ENCODE results near the gene PIAS3. TPM values are rescaled to one million over a fixed set of nuclear protein-coding genes. Genes with fewer than 3 reads are reported as not detected.
"Not testable (repeated sequence)": the region's sequence is repeated elsewhere in the genome, so short reads cannot be mapped to it uniquely, and the experiment has no call there.

PIAS3 gene
- total RNA-seq, 1 donor from 2014 or later, result 44.4 TPM

GRCh38 chr1:145837656-145838055, 21.2 kb downstream of the PIAS3 start:
- peaks cover 88 to 97% of the 10 kb centered on the region in 2 donors for H3K36me3 ChIP-seq

GRCh38 chr1:145830810-145831209, 28.1 kb downstream of the PIAS3 start:
- H3K27ac ChIP-seq; H3K4me1 ChIP-seq; H3K27me3 ChIP-seq; H3K9me3 ChIP-seq; intact Hi-C loops (cut with DNase I); DNase-seq (ENCODE audit: low spot score in 2 of 2); H3K4me3 ChIP-seq: not testable (repeated sequence)
- H3K36me3 ChIP-seq, result peaks cover 91 to 97% of the 10 kb centered on the region in 2 donors

More at GRCh38 chr1:145837656-145838055, 21.2 kb downstream of the PIAS3 start:
- Histone ChIP-seq H3K4me3 (no peak overlapping the region), H3K27ac (no peak overlapping the region), H3K27me3 (no peaks in the 10 kb centered on the region), H3K9me3 (no peaks in the 10 kb centered on the region), H3K4me1 (no peaks in the 10 kb centered on the region)
- no peak for DNase-seq (ENCODE audit: low spot score in 2 of 2)
- intact Hi-C loops (cut with DNase I), result no loop called here
- no peak for TF ChIP-seq CTCF (IDR thresholded peaks at IDR 0.05)

GRCh38 chr1:145828367-145829026, 30.4 kb downstream of the PIAS3 start:
- Histone ChIP-seq H3K4me3 (no peak overlapping the region), H3K27ac (no peak overlapping the region), H3K36me3 (peaks cover 69 to 76% of the 10 kb centered on the region in 2 donors), H3K9me3 (no peaks in the 10 kb centered on the region), H3K27me3 (no peaks in the 10 kb centered on the region), H3K4me1 (peaks cover 0 to 14% of the 10 kb centered on the region in 2 donors)
- TF ChIP-seq CTCF (IDR thresholded peaks at IDR 0.05), result no peak
- DNase-seq (ENCODE audit: low spot score in 2 of 2), result no peak
- intact Hi-C loops (cut with DNase I), result no loop called here

- Histone ChIP-seq H3K27me3 (no peaks in the 10 kb centered on the region), H3K27ac (no peak overlapping the region), H3K4me1 (peaks cover 0 to 14% of the 10 kb centered on the region in 2 donors), H3K9me3 (no peaks in the 10 kb centered on the region), H3K36me3 (peaks cover 64 to 70% of the 10 kb centered on the region in 2 donors), H3K4me3 (no peak overlapping the region)
- no peak for DNase-seq (ENCODE audit: low spot score in 2 of 2)
- intact Hi-C loops (cut with DNase I), result no loop called here
- no peak for TF ChIP-seq CTCF (IDR thresholded peaks at IDR 0.05)
Observed at GRCh38 chr1:145827966-145828365, 30.9 kb downstream of the PIAS3 start.

- no peak for TF ChIP-seq CTCF (IDR thresholded peaks at IDR 0.05)
- Histone ChIP-seq H3K4me1 (peaks cover 0 to 17% of the 10 kb centered on the region in 2 donors), H3K9me3 (no peaks in the 10 kb centered on the region), H3K36me3 (peaks cover 46 to 51% of the 10 kb centered on the region in 2 donors), H3K27ac (no peak overlapping the region), H3K27me3 (no peaks in the 10 kb centered on the region), H3K4me3 (no peak overlapping the region)
- intact Hi-C loops (cut with DNase I), result no loop called here
- DNase-seq (ENCODE audit: low spot score in 2 of 2), result no peak
Observed at GRCh38 chr1:145826030-145826429, 32.9 kb downstream of the PIAS3 start.

GRCh38 chr1:145824499-145824842, 34.4 kb downstream of the PIAS3 start:
- no peak for TF ChIP-seq CTCF (IDR thresholded peaks at IDR 0.05)
- intact Hi-C loops (cut with DNase I), result loop anchor here (5.0 kb wide), 1 partner anchor 42 kb away; no protein-coding TSS in a partner anchor
- Histone ChIP-seq H3K36me3 (peaks cover 30 to 35% of the 10 kb centered on the region in 2 donors), H3K9me3 (no peaks in the 10 kb centered on the region), H3K4me1 (peaks cover 0 to 17% of the 10 kb centered on the region in 2 donors), H3K27me3 (no peaks in the 10 kb centered on the region), H3K4me3 (peak overlapping the region; percentile 84 to 89), H3K27ac (peak overlapping the region; percentile 95 to 96)
- DNase-seq (ENCODE audit: low spot score in 2 of 2), result no peak

Data from ascending aorta (tissue), 2 donors.